GM12873 (cell line): Measurements from ENCODE around the gene PXDC1.

Experiments
- TF ChIP-seq, protein P1 (sequence below): IDR thresholded peaks from 2 replicates; pipeline ENCODE4 v1.5.1; 2012; ENCODE audit warnings: low read depth, mild to moderate bottlenecking, moderate library complexity, low read length, control low read depth; ENCODE audit not compliant: insufficient read depth; ENCODE audit errors: missing control alignments

The PXDC1 gene

DNA sequence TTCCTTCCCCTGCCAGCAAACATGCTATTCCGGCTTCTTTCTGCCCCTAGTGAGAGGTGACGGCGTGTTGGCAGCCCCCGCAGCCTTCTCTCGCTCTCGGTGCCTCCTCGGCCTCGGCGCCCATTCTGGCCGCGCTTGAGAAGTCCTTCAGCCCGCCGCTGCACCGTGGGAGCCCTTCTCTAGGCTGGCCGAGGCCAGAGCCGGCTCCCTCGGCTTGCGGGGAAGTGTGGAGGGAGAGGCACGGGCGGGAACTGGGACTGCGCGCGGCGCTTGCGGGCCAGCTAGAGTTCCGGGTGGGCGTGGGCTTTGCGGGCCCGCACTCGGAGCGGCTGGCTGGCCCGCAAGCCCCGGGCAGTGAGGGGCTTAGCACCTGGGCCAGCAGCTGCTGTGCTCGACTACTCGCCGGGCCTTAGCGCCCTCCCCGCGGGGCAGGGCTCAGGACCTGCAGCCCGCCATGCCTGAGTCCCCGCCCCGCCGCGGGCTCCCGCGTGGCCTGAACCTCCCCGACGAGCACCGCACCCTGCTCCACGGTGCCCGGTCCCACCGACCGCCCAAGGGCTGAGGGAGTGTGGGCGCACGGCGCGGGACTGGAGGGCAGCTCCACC, 20.0 kb upstream of the PXDC1 start:
- TF ChIP-seq, protein P1, sequence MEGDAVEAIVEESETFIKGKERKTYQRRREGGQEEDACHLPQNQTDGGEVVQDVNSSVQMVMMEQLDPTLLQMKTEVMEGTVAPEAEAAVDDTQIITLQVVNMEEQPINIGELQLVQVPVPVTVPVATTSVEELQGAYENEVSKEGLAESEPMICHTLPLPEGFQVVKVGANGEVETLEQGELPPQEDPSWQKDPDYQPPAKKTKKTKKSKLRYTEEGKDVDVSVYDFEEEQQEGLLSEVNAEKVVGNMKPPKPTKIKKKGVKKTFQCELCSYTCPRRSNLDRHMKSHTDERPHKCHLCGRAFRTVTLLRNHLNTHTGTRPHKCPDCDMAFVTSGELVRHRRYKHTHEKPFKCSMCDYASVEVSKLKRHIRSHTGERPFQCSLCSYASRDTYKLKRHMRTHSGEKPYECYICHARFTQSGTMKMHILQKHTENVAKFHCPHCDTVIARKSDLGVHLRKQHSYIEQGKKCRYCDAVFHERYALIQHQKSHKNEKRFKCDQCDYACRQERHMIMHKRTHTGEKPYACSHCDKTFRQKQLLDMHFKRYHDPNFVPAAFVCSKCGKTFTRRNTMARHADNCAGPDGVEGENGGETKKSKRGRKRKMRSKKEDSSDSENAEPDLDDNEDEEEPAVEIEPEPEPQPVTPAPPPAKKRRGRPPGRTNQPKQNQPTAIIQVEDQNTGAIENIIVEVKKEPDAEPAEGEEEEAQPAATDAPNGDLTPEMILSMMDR: no peak

DNA sequence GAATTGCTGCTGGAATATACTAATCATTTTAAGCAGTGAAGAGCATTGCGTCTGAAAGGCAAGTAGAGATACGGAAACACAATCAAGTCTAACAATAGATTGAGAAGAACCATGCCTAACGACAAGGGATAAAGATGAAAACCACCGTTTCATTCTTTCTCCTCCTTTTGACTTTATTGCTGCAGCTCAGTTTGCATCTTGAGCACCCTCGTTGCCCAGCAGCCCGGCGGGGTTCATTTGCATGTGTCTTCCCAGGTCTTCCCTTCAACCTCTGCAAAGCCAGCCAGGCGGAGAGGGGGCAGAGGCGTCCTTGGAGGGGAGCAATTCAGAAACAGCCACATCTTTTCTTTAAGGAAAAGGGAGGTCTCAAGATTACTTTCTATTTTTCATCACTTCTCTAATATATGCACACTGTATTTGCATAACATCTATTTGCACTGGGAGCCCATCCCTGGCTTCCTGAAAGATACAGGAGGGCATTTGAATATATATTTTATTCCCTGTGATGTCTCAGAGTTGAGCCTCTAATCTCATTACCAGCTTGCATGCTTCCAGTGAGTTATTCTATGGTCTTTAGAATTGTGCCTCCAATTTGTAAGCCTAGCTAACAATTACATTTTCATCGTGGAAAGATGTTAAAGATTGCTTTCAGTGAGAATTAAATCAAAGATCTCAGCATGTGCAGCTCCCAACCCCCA, 18.7 kb upstream of the PXDC1 start:
- TF ChIP-seq, protein P1: no peak

DNA sequence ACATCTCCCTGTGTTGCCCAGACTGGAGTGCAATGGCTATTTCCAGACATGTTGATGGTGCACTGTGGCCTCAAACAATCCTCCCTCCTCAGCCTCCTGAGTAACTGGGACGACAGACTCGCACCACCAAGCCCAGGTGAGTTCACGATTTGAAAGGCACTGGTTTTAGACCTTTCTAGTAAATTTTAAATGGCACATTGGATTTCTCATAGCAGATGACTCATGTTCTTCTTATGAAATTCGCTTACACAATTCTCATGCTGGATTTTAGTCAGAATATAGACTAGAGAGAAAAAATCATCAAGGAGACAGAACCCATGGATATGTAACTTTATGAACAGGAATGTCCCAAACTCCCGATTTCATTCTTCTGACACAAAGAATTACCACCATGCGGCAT, 18.1 kb upstream of the PXDC1 start:
- TF ChIP-seq, protein P1: no peak

DNA sequence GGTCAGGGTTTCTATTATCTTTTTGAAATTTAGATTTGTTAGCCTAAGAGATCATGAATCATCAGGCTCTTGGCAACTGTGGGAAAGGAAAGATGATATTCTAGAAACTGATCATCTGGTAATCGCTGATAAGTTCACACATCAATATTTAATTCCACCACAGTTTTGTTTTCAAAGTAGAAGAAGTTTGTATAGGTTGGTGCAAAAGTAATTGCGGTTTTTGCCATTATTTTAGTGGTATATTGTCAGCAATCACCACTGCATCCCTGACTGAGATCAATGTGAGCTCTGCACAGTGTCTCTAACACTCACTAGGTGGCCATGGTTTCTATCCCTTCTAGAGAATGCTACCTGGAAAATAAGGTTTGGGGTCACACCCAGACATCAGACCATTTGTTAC, 17.0 kb upstream of the PXDC1 start:
- TF ChIP-seq, protein P1: no peak

DNA sequence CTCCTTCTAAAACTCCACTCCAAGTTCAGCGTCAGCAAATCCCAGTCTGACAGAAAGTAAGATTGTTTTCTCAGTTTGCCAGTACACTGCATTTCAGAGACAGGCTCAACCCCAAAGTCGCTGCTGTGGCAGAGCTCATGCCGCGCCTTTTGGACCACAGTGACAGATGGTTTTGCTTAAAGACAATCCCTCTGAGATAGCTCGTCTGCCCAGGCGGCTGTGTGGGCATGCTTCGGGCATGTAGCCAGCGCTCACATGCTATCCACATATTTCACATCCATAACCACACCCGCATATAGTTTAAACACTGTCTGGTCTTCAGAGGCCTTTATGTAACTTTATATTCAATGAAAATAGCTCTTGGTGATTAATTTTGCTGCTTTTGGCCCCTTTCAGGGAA, 14.7 kb upstream of the PXDC1 start:
- TF ChIP-seq, protein P1: no peak

DNA sequence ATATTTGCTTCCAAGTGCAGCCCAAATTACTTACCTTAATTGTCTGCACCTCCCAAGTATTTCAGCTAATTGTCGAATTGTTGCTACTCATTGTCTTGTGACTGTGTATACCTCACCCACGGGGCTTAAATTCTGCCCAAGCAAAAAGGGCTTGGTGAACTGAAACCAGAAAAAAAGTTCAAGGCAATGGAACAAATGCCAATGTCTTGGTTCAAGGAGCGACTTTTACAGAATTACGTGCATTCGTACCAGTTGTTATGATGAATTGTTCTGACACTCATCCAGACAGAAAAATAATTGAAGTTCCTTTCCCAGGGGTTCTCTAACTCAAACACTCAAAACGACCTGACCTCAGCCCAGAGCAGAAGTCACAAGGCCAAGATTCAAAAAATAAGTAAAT, 13.9 kb upstream of the PXDC1 start:
- TF ChIP-seq, protein P1: no peak

DNA sequence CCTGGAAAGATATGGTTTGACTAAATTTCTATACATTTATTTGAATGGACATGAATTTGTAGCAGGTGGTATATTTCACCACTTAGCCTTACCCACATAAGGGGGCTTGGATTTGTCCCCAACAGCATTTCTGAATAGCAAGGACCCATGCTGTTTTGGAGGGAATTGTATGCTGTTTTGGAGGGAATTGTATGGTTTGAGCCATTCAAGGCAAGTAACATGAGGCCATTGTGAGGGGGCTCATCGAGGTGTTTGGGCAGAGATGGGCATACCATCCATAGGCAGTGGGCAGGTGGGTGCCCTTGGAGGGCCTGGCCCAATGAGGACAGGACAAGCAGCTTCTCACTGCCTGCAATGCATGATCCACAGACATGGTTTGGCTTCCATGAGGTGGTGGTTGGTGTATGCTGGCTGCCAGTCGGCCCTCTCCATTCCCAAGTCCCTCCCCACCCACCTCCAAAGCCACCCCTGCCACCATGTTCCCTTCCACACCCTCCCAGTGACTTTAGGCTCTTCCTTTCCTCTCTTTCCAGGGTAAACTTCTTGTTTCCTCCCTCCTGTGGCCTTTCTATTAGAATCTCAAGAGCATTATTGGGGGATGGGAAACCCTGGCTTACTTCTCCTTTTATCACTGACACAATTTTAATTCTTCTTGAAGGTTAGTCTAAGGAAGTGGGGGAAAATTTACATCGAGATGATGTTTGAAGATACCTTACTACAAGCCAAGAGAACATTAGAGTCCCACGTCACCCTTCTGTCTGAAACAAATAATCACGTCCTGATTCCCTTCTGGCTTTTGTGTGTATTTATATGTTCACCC, 13.2 kb upstream of the PXDC1 start:
- TF ChIP-seq, protein P1: no peak
